CD4-positive, alpha-beta T cell treated with Interleukin-17A for 4 hours (primary cell): ENCODE measurements around the gene BDP1.
A peak's percentile ranks its signal among the peaks of the same experiment; 100 is the strongest.
"Not testable (repeated sequence)": the region's sequence is repeated elsewhere in the genome, so short reads cannot be mapped to it uniquely, and the experiment has no call there.

Experiments used
- DNase-seq: peaks from one replicate; pipeline ENCODE4 v3.0.0-alpha.2; 2020; ENCODE audit warnings: mixed read lengths

Gene BDP1

DNA sequence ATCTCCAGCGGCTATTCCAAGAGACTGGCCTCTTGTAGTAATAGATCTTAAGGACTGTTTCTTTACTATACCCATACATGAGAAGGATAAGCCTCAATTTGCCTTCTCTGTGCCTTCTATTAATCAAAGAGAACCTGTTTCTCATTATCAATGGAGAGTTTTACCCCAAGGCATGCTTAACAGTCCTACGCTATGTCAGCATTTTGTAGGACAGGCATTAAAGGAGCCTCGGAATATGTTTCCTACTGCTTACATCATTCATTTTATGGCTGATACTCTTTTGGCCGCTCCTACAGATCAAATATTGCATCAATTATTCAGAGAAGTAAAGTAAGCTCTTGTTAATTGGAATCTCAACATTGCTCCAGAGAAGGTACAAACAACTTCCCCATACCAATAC lies 120.1 kb downstream of the BDP1 start:
- not testable (repeated sequence) for DNase-seq

DNA sequence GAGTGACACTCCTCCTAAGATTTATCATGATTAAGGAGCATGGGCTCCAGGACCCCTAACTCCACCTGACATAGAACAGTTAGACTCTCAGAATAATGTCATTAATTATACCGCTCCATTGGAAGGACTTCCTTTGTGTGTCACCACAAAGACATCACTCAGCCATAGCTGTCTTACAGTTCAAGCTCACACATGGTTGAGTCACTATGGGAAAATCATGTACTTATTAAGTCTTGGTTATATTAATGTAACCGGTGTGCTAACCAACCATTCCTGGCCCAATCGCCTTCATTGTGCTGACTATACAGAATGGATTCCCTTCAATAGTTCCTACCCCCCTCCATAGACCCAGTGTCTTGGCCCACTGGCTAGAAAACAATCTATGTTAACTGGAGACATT lies 120.8 kb downstream of the BDP1 start:
- no peak for DNase-seq

DNA sequence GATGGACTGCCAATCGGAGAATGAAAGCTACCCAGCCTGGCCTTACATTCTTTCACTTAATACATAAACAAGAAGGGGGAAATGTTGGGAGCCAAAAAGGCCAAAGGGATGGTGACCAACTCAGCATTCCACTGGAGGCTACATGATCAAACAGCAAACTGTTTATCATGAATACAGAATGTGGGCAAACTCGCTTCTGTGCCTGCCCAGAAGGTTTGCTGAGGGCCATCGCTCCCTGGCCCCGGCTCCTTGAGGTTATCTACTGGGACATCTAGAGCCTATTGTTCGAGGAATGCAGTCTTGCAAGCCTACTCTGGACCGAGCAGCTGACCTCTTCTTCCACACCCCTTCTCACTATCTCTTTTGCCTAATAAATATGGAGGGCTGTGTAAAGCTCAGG lies 122.4 kb downstream of the BDP1 start:
- DNase-seq = not testable (repeated sequence)

DNA sequence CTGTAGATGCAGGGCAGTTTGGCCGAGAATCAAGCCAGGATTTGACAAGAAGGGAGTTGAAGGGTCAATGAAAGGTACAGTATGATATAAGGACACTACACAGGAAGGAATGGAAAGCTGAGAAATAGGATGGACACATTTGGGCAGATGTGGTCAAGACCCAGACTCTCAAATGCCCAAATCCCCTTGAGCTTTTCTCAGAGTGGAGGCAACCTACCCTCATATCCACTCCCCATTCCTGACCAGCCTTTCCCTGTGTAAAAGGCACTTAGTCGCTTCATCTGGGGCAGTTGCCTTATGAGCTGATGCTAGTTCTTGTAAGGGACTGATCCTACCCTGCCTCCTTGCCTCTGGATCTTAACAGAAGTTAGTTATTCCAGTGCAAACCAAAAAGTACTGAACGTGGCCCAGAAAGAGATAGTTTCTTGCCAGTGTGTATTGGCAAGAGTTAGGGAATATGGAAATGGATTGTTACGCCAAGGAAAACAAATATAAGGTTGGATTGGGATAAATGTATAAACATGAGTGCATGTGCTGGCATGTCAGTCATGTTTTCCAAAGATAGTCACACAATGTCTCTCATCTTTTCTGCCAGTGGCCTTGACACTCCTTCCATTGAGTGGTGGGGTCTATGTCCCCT lies 127.6 kb downstream of the BDP1 start:
- no peak for DNase-seq

DNA sequence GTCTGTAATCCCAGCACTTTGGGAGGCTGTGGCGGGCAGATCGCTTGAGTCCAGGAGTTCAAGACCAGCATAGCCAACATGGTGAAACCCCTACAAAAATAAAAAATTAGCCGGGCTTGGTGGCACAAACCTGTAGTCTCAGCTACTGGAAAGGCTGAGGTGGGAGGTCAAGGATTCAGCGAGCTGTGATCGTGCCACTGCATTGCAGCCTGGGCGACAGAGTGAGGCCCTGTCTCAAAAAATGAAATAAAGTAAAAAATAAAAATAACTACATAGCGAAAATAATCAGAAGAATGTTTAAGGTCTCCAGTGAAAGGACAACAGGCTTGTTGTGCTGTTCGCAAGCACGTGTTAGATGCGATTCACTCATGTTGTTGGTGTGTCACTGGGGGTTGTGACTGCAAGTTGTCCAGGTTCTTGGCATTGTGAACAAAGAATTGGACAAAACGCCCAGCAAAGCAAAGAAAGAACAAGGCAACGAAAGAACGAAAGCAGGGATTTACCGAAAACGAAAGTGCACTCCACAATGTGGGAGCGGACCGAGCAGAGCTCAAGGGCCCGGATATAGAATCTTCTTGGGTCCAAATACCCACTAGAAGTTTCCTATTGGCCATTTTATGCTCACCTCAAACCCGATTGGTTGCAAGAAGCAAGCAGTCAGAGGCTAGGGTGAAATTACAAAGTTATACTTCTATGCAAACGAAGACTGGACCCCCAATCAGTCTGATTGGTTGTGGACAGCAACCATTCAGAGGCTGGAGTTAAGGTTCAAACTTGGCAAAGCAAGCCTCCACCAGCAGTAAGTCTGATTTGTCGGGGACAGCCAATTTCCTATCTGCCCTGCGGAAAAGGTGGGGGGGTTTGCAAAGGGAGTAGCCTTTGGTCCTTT lies 130.8 kb downstream of the BDP1 start:
- DNase-seq = no peak

DNA sequence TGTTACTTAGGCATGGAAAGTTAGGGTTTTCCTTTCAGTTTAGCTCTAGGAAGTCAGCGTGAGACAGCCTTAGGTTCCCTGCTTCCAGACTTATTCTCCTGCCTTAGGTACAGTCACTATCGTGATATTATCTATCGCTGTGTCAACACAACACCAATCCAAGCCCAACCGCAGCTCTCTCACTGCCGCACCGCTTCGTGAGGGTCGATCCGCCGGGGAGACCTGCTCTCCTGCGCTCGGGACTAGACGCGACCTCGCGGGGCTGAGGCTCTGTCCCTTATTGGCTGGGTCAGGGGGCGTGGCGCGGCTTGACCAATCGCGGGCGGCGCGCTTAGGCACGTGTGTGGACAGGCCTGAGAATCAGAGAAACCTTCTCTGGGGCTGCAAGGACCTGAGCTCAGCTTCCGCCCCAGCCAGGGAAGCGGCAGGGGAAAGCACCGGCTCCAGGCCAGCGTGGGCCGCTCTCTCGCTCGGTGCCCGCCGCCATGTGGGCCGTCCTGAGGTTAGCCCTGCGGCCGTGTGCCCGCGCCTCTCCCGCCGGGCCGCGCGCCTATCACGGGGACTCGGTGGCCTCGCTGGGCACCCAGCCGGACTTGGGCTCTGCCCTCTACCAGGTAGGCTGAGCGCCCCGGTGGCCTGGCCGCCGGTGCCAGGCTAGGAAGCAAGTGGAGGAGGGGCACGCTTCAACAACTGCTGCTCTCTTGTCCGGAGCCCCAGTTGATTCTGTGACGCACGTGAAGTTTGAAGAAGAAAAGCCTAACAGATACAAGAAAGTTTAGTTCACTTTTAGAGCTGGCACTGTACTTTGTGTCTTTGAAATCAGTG lies 131.7 kb downstream of the BDP1 start, which contains the start of gene MCCC2:
MCCC2 (plus strand) TSS at position 400 of the 825 bp plus-strand sequence; CDS start at position 486, 86 bp downstream.
- DNase-seq = peak; percentile 97

DNA sequence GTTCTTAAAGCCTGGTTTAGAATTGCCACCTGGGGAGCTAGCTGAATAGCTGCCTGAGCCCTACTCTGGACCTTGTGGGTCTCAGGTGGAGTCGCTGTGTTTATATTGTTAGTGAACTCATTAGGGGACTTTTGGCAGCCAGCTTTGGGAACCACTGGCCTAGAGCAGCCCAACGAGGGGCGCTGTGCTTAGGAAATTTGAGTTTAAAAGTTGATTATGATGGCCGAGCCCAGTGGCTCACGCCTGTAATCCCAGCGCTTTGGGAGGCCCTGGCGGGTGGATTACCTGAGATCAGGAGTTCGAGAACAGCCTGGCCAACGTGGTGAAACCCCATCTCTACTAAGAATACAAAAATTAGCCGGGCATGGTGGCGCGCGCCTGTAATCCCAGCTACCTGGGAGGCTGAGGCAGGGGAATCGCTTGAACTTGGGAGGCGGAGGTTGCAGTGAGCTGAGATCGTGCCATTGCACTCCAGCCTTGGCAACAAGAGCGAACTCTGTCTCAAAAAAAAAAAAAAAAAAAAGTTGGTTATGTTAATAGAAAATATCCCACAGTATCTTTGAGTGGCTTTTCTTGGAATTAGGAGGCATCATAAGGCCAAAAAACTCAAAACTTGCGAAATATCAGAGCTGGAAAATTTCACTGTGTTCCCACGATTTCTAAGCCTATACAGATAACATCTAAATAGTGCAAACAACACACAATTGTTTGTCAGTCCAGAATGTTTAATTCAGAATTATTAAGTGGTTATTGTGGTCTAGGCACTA lies 132.5 kb downstream of the BDP1 start:
- no peak for DNase-seq

DNA sequence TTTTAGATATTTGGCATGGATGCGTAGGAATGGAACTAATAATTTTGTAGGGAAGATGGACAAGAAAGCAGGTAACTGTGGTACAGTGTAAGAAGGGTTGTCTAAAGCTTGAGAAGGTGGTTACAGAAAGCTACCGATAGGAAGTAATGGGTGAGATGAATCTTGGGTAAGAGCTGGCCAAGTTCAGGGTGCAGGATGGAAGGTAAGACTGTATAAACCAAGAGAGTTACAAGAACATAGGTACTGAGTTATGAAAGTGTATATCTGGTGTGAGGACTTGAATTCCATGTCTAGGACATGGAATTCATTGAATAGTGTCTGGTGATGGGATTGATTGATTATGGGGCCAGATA lies 133.1 kb downstream of the BDP1 start:
- DNase-seq = no peak

DNA sequence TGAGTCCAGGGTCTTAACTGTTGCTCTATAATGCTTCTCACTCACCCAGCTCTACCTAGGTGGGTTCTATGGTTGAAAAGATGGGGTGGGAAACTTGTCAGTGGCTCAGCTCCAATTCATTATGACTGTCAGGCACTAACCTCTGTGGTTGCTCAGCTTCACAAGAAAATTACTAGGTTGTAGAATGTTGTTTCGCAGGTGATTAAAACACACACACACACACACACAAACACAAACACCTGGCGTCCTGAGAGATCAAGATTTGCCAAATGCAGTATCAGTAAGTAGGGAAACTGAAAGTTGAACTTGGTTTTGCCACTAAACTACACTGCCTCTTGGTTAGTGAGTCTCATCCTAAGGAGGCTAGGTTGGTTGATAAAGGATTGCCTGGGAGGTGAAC lies 134.5 kb downstream of the BDP1 start:
- DNase-seq = no peak

DNA sequence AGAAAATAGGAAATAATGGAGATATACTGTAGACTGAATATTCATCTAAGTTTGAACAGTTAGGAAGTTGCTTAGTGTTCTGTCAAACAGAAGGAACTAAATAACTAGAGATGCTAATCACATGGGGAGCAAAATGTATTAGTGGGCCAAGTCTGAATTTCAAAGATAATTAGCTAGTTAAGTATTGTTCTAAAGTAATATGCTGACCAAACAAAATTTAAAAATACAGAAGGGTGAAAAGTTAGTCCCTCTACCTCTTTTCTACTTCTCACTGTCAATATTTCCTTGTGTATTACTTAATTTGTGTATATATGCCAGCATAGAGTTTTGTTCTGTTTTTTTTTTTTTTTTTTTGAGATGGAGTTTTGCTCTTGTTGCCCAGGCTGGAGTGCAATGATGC lies 135.6 kb downstream of the BDP1 start:
- no peak for DNase-seq

DNA sequence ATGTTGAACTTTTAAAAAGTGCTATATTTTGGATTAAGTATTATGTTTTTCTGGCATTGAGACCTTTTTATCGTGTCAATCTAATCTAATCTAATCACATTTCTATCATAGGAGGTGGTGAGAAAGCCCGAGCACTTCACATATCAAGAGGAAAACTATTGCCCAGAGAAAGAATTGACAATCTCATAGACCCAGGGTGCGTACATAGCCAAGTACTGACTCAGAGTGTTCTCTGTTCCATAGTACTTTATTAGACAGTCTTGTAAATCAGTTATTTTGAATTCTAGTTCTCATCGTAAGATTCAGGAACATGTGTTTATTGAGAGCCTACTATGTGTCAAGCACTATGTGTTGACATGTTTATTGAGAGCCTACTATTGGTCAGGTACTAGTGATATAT lies 140.7 kb downstream of the BDP1 start:
- DNase-seq = no peak

DNA sequence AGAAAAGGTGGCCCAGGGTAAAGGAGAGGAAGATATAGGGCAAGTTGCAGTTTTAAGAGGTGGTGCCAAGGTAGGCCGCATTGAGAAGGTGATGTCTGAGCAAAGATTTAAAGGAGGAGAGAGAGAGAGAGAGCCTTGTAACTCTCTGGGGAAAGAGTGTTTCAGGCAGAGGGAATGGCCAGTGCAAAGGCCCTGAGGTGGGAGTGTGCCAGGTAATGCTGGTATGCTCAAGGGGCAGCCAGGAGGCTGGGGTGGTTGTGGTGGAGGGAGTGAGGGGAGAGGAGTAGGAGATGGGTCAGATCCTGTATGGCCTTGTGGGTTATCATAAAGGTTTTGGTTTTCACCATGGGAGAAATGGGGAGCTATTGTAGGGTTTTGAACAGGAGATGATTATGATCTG lies 141.6 kb downstream of the BDP1 start:
- no peak for DNase-seq

DNA sequence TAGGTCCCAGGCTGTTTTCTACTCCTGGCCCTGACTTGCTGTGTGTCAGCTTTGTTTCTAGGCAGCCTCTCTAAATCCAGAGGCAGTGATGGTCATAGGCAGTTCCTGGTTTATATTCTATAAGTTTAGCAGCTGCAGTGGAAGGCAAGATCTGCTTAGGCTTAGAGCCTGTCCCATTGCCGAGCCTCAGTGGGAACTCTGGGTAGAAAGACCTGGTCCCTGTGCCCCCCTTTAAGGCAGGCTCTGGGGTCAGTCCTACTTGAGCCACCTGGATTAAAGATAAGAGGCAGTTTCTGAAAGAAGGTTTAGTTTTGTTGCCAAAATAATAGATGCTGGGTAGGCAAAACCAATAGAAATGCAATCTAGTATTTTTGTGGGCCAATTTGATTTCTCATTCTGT lies 145.3 kb downstream of the BDP1 start:
- DNase-seq = no peak

DNA sequence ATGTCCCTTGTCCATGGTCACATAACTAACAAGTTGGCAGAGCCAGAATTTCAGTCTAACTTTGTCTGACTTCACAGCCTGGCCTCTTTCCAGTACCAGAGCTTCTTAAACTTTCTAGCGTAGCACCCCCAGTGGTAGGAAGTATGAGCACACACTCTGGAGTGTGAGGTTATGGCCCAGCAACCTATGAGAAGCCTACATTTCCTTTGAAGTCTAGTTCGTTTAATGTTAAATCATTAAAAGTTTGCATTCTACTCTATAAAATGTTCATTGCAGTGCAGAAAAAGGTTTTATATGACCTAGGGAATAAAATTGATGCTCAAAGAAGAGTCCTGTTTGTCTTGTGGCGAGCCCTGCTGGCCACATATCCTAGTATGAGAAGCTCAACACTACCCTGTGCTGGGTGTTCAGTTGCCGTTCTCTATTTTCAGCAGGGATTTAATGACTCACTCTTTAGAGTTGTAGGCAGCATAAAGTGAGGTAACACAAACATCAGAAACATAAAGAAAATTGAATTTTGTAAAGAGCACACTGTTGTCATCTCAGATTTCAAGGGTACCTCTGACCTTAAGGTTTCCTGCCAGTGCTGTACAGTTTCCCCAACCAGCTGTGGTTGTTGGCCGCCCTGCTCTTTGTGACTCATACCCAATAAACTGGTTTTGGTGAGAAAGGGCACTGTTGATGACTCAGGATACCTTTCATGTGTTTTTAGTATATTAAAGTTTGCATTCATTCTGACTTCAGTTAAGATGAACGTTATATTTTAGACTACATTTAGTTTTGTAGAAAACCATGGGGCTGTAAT lies 146.0 kb downstream of the BDP1 start:
- DNase-seq = peak; percentile 77

DNA sequence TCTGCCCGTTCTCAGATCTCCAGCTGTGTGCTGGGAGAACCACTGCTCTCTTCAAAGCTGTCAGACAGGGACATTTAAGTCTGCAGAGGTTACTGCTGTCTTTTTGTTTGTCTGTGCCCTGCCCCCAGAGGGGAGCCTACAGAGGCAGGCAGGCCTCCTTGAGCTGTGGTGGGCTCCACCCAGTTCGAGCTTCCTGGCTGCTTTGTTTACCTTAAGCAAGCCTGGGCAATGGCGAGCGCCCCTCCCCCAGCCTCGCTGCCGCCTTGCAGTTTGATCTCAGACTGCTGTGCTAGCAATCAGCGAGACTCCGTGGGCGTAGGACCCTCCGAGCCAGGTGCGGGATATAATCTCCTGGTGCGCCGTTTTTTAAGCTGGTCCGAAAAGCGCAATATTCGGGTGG lies 154.5 kb downstream of the BDP1 start:
- peak; percentile 18 for DNase-seq

DNA sequence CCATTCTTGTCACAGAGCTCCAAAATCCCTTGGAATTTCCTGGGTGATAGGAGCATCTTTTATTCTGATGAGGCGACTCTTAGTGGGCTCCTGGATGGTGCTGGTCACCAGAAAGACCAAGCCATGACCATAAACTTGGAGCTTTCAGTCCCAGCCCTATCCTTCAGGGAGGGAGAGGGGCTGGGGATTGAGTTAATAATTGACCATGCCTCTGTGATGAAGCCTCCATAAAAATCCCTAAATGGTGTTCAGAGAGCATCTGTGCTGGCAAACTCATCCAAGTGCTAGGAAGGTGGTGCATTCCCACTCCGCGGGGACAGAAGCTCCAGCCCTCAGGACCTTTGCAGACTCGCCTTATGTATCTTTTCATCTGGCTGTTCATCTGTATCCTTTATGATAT lies 160.4 kb downstream of the BDP1 start:
- DNase-seq = no peak
